WERI-Rb-1 (cell line): ENCODE results near the gene TENM3.

Experiments used
- DNase-seq: peaks from one replicate; pipeline ENCODE4 v3.0.0-alpha.2; 2020
- H3K27ac ChIP-seq: fragments of 250-450 bp; sonication (Bioruptor Pico); 2 replicates; pipeline ENCODE4 v1.5.1; 2020; ENCODE audit warnings: mild to moderate bottlenecking, moderate library complexity
- H3K27me3 ChIP-seq: fragments of 250-450 bp; sonication (Bioruptor Pico); 2 replicates; pipeline ENCODE4 v1.5.1; 2021; ENCODE audit warnings: mild to moderate bottlenecking, low read depth, moderate library complexity; ENCODE audit not compliant: insufficient read depth, severe bottlenecking
- H3K36me3 ChIP-seq: fragments of 250-450 bp; sonication (Bioruptor Pico); 2 replicates; pipeline ENCODE4 v1.5.1; 2020; ENCODE audit warnings: mild to moderate bottlenecking, moderate library complexity
- H3K4me3 ChIP-seq: 2 replicates; pipeline ENCODE4 v1.5.1; 2011; ENCODE audit warnings: low read depth, mild to moderate bottlenecking, control low read depth, low read length
- H3K9me3 ChIP-seq: fragments of 250-450 bp; sonication (Bioruptor Pico); 2 replicates; pipeline ENCODE4 v1.5.1; 2021; ENCODE audit warnings: mild to moderate bottlenecking, moderate library complexity; ENCODE audit not compliant: severe bottlenecking
- CTCF ChIP-seq: IDR thresholded peaks from 2 replicates; pipeline ENCODE4 v1.5.1; 2011; ENCODE audit warnings: low read depth, mild to moderate bottlenecking, control low read depth, inconsistent platforms, low read length

Gene TENM3

DNA sequence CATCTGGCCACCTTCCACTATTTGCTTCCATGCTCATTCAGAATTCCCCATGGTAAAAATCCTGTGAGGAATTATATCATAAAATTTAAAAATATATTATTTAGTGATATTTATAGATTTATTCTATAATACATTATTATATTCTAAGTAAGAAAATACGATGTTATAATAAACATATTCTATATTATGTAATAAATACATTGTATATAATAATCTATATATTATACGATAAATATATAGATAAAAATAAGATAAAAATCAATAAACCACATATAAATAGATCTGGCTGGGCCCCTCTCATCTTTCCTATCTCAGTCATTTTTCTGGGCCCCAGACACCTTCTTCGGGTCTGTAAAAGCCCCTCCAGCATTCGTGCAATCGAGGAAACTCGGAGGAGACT, 605.5 kb downstream of the TENM3 start:
- H3K36me3 ChIP-seq = no peaks in the 10 kb centered on the region
- H3K4me3 ChIP-seq = no peak overlapping the region
- TF ChIP-seq CTCF = no peak
- H3K9me3 ChIP-seq = peaks cover 2% of the 10 kb centered on the region
- DNase-seq = no peak
- no peak overlapping the region for H3K27ac ChIP-seq
- H3K27me3 ChIP-seq = no peaks in the 10 kb centered on the region
